ENCODE measurements around the gene RARG. TPM values are rescaled to one million over a fixed set of nuclear protein-coding genes. Genes with fewer than 3 reads are reported as not detected.

Gene RARG
- total RNA-seq, 1 donor from 2014 or later, result 10.1 TPM

- H3K4me3 ChIP-seq (ENCODE audit: insufficient read depth, low read depth, low read length), result no peak overlapping the region
- no peak for TF ChIP-seq EZH2 (IDR thresholded peaks at IDR 0.05; ENCODE audit: insufficient read depth, low read length)
- TF ChIP-seq CTCF (IDR thresholded peaks at IDR 0.05; ENCODE audit: insufficient read depth, low read depth, low read length), result no peak
- H3K79me2 ChIP-seq (ENCODE audit: insufficient read depth, low read length), result peaks cover 21% of the 10 kb centered on the region
- no peaks in the 10 kb centered on the region for H3K9me3 ChIP-seq (ENCODE audit: insufficient read depth, low read depth, low read length)
- Mint-ChIP-seq H3K27ac (ENCODE audit: unreplicated experiment) (no peak overlapping the region), H3K4me3 (ENCODE audit: unreplicated experiment) (no peak overlapping the region), H3K9me3 (ENCODE audit: unreplicated experiment) (no peaks in the 10 kb centered on the region), H3K4me1 (ENCODE audit: low read depth, unreplicated experiment) (no peaks in the 10 kb centered on the region), H3K36me3 (ENCODE audit: low read depth, unreplicated experiment) (peaks cover 6% of the 10 kb centered on the region), H3K27me3 (ENCODE audit: low read depth, unreplicated experiment) (peaks cover 8% of the 10 kb centered on the region)
- no peaks in the 10 kb centered on the region for H3K27me3 ChIP-seq (ENCODE audit: insufficient read depth, low read length)
- no peak overlapping the region for H3K9ac ChIP-seq (ENCODE audit: low read length)
- no peaks in the 10 kb centered on the region for H3K4me1 ChIP-seq (ENCODE audit: insufficient read depth, low read length)
- peaks cover 3% of the 10 kb centered on the region for H3K36me3 ChIP-seq (ENCODE audit: insufficient read depth, low read length)
- FAIRE-seq (no peak), DNase-seq (ENCODE audit: low read depth) (no peak)
- no peak overlapping the region for H2AFZ ChIP-seq (ENCODE audit: low read depth, low read length)
- no peak overlapping the region for H3K27ac ChIP-seq (ENCODE audit: low read depth, low read length)
- no peaks in the 10 kb centered on the region for H4K20me1 ChIP-seq (ENCODE audit: insufficient read depth, low read length)
- H3K4me2 ChIP-seq (ENCODE audit: low read length), result no peak overlapping the region
Measured at GRCh38 chr12:53274445-53274844, 42.4 kb upstream of the RARG start.

- Histone ChIP-seq H3K9ac (ENCODE audit: low read length) (peak overlapping the region; percentile 80), H3K9me3 (ENCODE audit: insufficient read depth, low read depth, low read length) (no peaks in the 10 kb centered on the region), H4K20me1 (ENCODE audit: insufficient read depth, low read length) (no peaks in the 10 kb centered on the region), H3K79me2 (ENCODE audit: insufficient read depth, low read length) (peaks cover 31% of the 10 kb centered on the region), H2AFZ (ENCODE audit: low read depth, low read length) (peak overlapping the region; percentile 89), H3K4me1 (ENCODE audit: insufficient read depth, low read length) (peaks cover 9% of the 10 kb centered on the region), H3K27ac (ENCODE audit: low read depth, low read length) (peak overlapping the region; percentile 67), H3K27me3 (ENCODE audit: insufficient read depth, low read length) (no peaks in the 10 kb centered on the region), H3K4me2 (ENCODE audit: low read length) (peak overlapping the region; percentile 84), H3K4me3 (ENCODE audit: insufficient read depth, low read depth, low read length) (peak overlapping the region; percentile 80), H3K36me3 (ENCODE audit: insufficient read depth, low read length) (no peaks in the 10 kb centered on the region)
- H3K9me3 Mint-ChIP-seq (ENCODE audit: unreplicated experiment), result no peaks in the 10 kb centered on the region
- peak overlapping the region; percentile 69 for H3K27ac Mint-ChIP-seq (ENCODE audit: unreplicated experiment)
- FAIRE-seq (no peak), DNase-seq (ENCODE audit: low read depth) (no peak)
- H3K36me3 Mint-ChIP-seq (ENCODE audit: low read depth, unreplicated experiment), result peaks cover 6% of the 10 kb centered on the region
- peaks cover 6% of the 10 kb centered on the region for H3K27me3 Mint-ChIP-seq (ENCODE audit: low read depth, unreplicated experiment)
- TF ChIP-seq CTCF (IDR thresholded peaks at IDR 0.05; ENCODE audit: insufficient read depth, low read depth, low read length) (no peak), EZH2 (IDR thresholded peaks at IDR 0.05; ENCODE audit: insufficient read depth, low read length) (no peak)
- H3K4me3 Mint-ChIP-seq (ENCODE audit: unreplicated experiment), result peak overlapping the region; percentile 91
- peaks cover 3% of the 10 kb centered on the region for H3K4me1 Mint-ChIP-seq (ENCODE audit: low read depth, unreplicated experiment)
Measured at GRCh38 chr12:53268630-53269562, 36.9 kb upstream of the RARG start.

Measured in astrocyte (in vitro differentiated cells and primary cell).